HG03521 (cell line): Measurements from ENCODE around the gene CCDC57.
"Not testable (repeated sequence)": the region's sequence is repeated elsewhere in the genome, so short reads cannot be mapped to it uniquely, and the experiment has no call there.

Experiments used
- ATAC-seq: cut with Tn5 transposase; IDR thresholded peaks from one replicate; pipeline ENCODE4 v1.9.1; 2021; ENCODE audit warnings: mild to moderate bottlenecking, moderate library complexity; ENCODE audit not compliant: unreplicated experiment

The CCDC57 gene

GRCh38 chr17:82157046-82158035, 55.3 kb downstream of the CCDC57 start:
- ATAC-seq = no peak

DNA sequence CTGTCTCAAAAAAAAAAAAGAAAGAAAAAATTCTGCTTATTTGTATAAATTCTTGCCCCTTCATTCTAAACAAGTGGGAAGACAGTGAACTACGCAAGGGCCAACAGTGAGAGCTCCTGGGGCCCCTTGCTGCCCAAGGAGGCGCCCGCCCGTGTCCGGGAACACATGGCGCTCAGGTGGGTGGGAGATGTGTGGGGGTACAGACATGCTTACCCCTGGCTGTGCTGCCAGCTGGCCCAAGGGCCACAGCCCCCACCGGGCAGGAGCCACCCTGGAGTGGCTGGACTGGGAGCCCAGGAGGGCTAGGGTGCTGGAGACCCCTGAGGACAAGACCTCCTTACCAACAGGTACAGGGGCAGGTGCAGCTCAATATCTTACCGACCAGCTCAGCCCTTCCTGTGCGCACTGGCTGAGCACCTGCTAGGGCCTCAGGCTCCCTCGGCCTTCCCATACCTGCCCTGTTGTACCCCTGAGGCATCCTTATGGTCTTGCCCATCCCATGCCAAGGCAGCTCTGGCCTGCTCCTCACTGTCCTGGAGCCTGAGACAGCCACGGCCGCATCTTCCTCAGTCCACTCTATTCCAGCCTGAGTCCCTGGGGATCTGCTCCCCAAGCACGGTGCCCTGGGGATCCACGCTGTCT, 56.2 kb downstream of the CCDC57 start:
- no peak for ATAC-seq

DNA sequence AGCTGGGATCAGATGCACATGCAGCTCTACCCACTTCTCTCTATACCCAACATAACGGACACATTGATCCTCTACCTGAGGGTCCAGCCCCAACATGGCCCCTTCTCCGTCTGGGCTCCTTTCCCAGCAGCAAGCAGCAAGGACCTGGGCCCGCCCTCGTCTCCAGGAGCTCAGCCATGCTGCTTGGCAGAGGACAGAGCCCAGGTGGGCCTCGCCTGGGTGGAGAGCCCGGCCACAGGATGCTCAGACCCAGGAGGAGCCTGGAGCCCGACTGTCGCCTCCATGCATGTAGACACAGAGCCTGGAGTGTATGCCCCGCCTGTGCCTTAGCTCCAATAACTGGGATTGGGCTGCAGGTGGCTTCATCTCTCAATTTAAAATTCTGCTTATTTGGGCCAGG, 57.0 kb downstream of the CCDC57 start:
- ATAC-seq = no peak

GRCh38 chr17:82154881-82155331, 57.7 kb downstream of the CCDC57 start:
- no peak for ATAC-seq

GRCh38 chr17:82153745-82154375, 58.8 kb downstream of the CCDC57 start:
- ATAC-seq = no peak

- ATAC-seq = no peak
Measured at GRCh38 chr17:82153295-82153691, 59.3 kb downstream of the CCDC57 start.

DNA sequence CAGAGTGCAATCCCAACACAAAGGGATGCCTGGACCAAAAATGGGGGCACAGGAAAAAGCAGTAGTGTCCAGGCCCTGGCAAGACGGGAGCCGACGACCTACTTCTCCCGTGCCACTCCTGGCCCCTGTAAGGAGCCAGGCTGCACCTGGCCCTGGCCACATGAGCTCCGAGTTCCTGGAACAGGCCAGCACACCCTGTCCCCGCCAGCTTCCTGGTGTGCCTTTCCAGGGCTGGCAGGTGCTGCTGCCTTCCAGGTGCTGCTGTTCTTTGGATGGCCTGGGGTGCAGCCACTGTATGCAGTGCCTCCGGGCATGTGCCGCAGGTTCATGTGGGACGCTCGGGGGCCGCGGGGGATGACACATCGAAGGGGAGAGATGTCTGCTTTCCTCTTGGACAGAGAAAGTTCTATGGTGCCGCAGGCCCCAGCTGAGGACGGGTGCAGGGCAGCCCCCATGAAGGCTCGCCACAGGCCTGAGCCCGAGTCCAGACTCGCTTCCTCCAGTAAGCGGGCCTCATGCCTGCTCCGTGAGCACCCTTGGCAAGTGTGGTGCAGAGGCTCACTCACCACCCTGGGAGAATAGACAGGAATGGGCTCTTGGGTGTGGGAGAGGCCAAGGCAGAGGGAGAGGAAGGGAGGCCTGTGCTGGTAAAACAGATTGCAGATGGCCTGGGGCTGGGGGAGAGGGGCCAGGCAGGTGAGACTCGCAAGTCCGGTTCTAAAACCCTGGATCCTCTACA, 59.9 kb downstream of the CCDC57 start:
- no peak for ATAC-seq

- ATAC-seq = no peak
Measured at GRCh38 chr17:82152114-82152513, 60.5 kb downstream of the CCDC57 start.

- ATAC-seq = no peak
Measured at GRCh38 chr17:82151106-82151957, 61.3 kb downstream of the CCDC57 start.

DNA sequence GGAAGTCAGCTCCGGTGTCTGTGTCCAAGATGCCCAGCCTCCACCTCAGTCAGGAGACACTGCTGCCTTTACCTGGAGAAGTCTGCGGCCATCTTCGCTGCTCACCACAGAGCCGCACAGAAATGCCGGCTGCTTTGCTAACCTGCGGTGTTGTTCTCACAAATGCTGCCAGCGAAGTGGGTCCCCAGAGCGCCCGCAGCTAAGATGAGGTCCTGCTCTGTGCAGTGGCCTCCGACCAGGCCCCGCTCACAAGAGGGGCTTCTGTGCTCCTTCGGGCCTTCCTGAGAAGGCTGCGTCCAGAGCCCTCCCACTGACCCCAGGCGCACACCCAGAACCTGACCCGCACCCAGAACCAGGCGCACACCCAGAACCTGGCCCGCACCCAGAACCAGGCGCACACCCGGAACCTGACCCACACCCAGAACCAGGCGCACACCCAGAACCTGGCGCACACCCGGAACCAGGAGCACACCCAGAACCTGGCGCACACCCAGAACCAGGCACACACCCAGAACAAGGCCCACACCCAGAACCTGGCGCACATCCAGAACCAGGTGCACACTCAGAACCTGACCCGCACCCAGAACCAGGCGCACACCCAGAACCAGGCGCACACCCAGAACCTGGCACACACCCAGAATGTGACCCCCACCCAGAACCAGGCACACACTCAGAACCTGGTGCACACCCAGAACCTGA, 63.1 kb downstream of the CCDC57 start:
- no peak for ATAC-seq

DNA sequence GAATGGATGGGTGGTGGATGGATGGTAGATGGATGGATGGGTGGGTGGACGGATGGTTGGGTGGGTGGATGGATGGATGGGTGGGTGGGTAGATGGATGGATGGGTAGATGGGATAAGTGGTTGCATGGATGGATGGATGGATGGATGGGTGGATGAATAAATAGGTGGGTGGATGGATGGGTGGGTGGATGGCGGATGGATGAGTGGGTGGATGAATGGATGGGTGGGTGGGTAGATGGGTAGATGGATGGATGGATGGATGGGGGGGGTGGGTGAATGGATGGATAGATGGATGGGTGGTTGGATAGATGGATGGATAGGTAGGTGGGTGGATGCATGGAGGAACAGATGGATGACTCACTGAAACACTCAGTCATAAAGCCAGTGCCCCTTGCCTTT, 63.6 kb downstream of the CCDC57 start:
- ATAC-seq = no peak

DNA sequence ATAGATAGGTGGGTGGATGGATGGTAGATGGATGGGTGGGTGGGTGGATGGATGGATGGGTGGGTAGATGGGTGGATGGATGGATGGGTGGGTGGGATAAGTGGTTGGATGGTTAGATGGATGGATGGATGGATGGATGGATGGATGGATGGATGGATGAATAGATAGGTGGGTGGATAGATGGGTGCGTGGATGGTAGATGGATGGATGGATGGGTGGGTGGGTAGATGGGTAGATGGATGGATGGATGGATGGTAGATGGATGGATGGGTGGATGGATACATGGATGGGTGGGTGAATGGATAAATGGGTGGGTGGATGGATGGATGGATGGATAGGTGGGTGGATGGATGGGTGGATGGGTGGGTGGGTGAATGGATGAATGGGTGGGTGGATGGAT, 64.6 kb downstream of the CCDC57 start:
- ATAC-seq = no peak

- ATAC-seq = no peak
Measured at GRCh38 chr17:82146663-82147654, 65.7 kb downstream of the CCDC57 start.

DNA sequence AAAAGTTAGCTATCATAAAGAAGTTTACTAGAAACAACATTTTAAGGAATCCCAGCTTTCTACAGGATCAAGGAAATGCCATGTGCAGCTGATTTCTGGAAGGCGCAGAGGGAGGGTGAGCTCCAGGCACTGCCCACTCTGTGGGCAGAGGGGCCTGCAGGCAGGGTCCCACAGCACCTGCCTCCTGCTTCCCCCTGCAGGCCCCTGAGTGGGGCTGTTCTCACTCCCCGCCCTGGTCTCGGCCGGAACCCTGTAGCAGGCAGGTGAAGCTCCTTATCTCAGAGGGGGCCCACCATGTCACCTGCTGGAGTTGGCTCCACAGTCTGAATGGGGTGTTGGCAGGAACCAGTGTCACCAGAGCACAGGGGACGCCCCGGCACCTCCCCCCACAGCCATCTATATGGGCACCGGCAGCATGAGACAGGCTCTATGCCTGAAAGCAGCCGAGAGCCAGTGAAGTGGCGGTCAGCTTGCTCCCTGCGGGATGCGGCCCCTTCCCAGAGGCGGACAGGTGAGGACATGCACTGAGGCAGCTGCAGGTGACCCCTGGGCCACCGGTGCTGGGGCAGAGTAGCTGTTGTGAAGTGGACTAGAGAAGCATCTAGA, 67.0 kb downstream of the CCDC57 start:
- no peak for ATAC-seq

DNA sequence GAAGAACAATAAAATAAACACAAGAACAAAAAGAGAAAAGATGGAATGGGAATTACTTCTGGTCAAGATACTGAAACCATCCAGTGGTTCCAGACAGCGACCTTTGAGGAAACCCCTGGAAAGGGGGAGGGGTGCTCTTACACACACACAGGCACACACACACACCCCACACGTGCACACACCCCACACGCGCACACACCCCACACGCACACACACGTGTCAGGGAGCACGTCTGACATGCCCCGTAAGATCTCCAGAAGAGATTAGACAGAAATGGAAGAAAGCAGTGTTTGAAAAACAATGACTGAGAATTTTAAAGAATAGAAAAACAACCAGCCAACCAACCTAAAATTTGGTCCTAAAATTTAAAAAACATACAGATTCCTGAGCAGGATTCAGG, 69.3 kb downstream of the CCDC57 start:
- ATAC-seq = no peak

DNA sequence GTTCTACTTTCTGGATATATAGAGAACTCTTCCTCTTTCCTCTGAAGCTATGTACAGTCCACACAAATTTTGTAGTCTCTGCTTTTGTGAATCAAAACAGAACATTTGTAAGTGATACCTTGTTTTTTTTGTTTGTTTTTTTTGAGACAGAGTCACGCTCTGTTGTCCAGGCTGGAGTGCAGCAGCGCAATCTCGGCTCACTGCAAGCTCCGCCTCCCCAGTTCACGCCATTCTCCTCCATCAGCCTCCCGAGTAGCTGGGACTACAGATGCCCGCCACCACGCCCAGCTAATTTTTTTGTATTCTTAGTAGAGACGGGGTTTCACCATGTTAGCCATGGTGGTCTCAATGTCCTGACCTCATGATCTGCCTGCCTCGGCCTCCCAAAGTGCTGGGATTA, 72.7 kb downstream of the CCDC57 start:
- not testable (repeated sequence) for ATAC-seq

- ATAC-seq = no peak
Measured at GRCh38 chr17:82138511-82138992, 74.1 kb downstream of the CCDC57 start.

DNA sequence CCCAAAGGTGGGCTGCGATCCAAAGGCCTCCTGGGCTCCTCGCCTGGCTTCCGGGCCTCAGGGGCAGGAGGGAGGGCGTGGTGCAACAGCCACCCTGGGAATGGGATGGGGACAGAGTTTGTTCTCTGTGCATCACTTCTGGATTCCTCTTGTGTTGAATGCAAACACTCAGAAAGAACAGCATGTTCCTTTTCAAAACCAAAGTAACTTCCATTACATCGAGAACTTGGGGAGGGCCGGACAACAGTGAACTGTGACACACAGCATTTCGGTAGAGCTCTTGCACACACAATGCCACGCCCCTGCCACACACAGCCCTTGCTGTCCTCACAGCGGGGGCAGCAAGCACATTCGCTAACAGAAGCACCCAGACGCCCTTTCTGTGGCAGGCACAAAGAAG, 78.5 kb downstream of the CCDC57 start:
- no peak for ATAC-seq
